HEK293T (cell line): ENCODE measurements around the gene MYEOV.

Experiments used
- FOXK2 ChIP-seq: fragments of 450-650 bp; IDR thresholded peaks from 2 replicates; pipeline ENCODE4 v1.6.1; 2016; ENCODE audit warnings: mild to moderate bottlenecking
- HDGF ChIP-seq: fragments of 450-650 bp; IDR thresholded peaks from 2 replicates; pipeline ENCODE4 v1.6.1; 2017; ENCODE audit warnings: antibody characterized with exemption, borderline replicate concordance
- NFRKB ChIP-seq: fragments of 450-650 bp; IDR thresholded peaks from 2 replicates; pipeline ENCODE4 v1.6.1; 2016; ENCODE audit warnings: mild to moderate bottlenecking, moderate library complexity
- SUZ12 ChIP-seq: fragments of 450-650 bp; IDR thresholded peaks from 2 replicates; pipeline ENCODE4 v1.6.1; 2016; ENCODE audit warnings: mild to moderate bottlenecking

GRCh38 chr11:69267395-69267805 is 26.6 kb upstream of the MYEOV start:
- TF ChIP-seq NFRKB (no peak), HDGF (no peak), SUZ12 (no peak), FOXK2 (no peak)
